Stimulated activated CD4-positive, alpha-beta T cell treated with anti-CD3 and anti-CD28 coated beads, Interleukin-1b, Interleukin-23, amount 100 ng/mL, for 1 hour (primary cell): ENCODE measurements around the gene KNDC1.
"Not testable (repeated sequence)": the region's sequence is repeated elsewhere in the genome, so short reads cannot be mapped to it uniquely, and the experiment has no call there.

ENCODE experiments used
- DNase-seq, 2 donors: peaks; one replicate each; pipeline ENCODE4 v3.0.0-alpha.2; 2020; ENCODE audit warnings: low read depth in 2 of 2

The KNDC1 gene

GRCh38 chr10:133159950-133160825 is at the start of gene KNDC1:
KNDC1 (plus strand) TSS chr10:133160219; CDS start chr10:133160468, 249 bp downstream.
- no peak for DNase-seq

GRCh38 chr10:133110609-133111275 is 49.3 kb upstream of the KNDC1 start:
- DNase-seq, result no peak

- DNase-seq, result not testable (repeated sequence)
These were observed 48.4 kb upstream of the KNDC1 start for GRCh38 chr10:133111640-133112039.

GRCh38 chr10:133113146-133113830 is 46.7 kb upstream of the KNDC1 start:
- no peak for DNase-seq

GRCh38 chr10:133113847-133114246 is 46.2 kb upstream of the KNDC1 start:
- no peak for DNase-seq

- no peak for DNase-seq
These were observed 45.8 kb upstream of the KNDC1 start for GRCh38 chr10:133114251-133114650.

- no peak for DNase-seq
These were observed 45.1 kb upstream of the KNDC1 start for GRCh38 chr10:133114726-133115452.

GRCh38 chr10:133115453-133115842 is 44.6 kb upstream of the KNDC1 start:
- no peak for DNase-seq

GRCh38 chr10:133115976-133116375 is 44.0 kb upstream of the KNDC1 start:
- no peak for DNase-seq

- no peak for DNase-seq
These were observed 43.6 kb upstream of the KNDC1 start for GRCh38 chr10:133116455-133116854.

- DNase-seq, result no peak
These were observed 42.9 kb upstream of the KNDC1 start for GRCh38 chr10:133117036-133117687.

GRCh38 chr10:133117688-133118071 is 42.3 kb upstream of the KNDC1 start:
- DNase-seq, result no peak

- DNase-seq, result no peak
These were observed 38.5 kb upstream of the KNDC1 start for GRCh38 chr10:133121479-133121878.

- DNase-seq, result no peak
These were observed 37.7 kb upstream of the KNDC1 start for GRCh38 chr10:133122171-133122935.

GRCh38 chr10:133123050-133123745 is 36.8 kb upstream of the KNDC1 start:
- DNase-seq, result no peak

GRCh38 chr10:133123746-133124356 is 36.2 kb upstream of the KNDC1 start:
- DNase-seq, result no peak

- no peak for DNase-seq
These were observed 35.4 kb upstream of the KNDC1 start for GRCh38 chr10:133124357-133125211.

- no peak for DNase-seq
These were observed 34.1 kb upstream of the KNDC1 start for GRCh38 chr10:133125901-133126300.
